Tibial nerve (tissue), 3 donors: ENCODE results near the gene HOXD9.

Experiments used
- CTCF ChIP-seq, 5 experiments: fragments of 200-600 bp in 3 of 5; fragments of 450-650 bp in 2 of 5; sonication (generic) in 3 of 5; IDR thresholded peaks; one replicate each; pipeline ENCODE4 v1.5.1; 2016 to 2019; ENCODE audit warnings: antibody characterized with exemption in 5 of 5, mild to moderate bottlenecking in 3 of 5, moderate library complexity in 2 of 5
- POLR2A ChIP-seq, 2 donors: fragments of 450-650 bp; IDR thresholded peaks; one replicate each; pipeline ENCODE4 v1.6.1; 2017; ENCODE audit warnings: antibody characterized with exemption in 2 of 2, mild to moderate bottlenecking in 2 of 2, moderate library complexity in 2 of 2

GRCh38 chr2:176111846-176112374 is 10.6 kb upstream of the HOXD9 start:
- no peak for TF ChIP-seq POLR2A (IDR thresholded peaks at IDR 0.05)
- TF ChIP-seq CTCF (IDR thresholded peaks at IDR 0.05), result no peak
